Natural killer cell (primary cell): ENCODE results near the gene FHOD1. TPM values are rescaled to one million over a fixed set of nuclear protein-coding genes. Genes with fewer than 3 reads are reported as not detected.

Experiments used
- ATAC-seq, 3 donors: fragments of 150-1000 bp in 2 of 3; fragments of 200-7000 bp in 1 of 3; cut with Tn5 transposase; 1 replicate in 1 of 3; 2 replicates in 2 of 3; pipeline ENCODE4 v1.10.0; 2021; ENCODE audit warnings: mild to moderate bottlenecking in 2 of 3, moderate library complexity in 2 of 3
- DNase-seq, 2 donors: peaks; one replicate each; pipeline versions ENCODE4 v3.0.0 to v3.0.0-alpha.2; 2013 to 2021; ENCODE audit warnings: mixed read lengths in 1 of 2
- H3K27ac ChIP-seq: one replicate; pipeline ENCODE4 v1.5.1; 2013; ENCODE audit warnings: mild to moderate bottlenecking, low read length
- H3K27me3 ChIP-seq: one replicate; pipeline ENCODE4 v1.6.1; 2013; ENCODE audit warnings: low read length; ENCODE audit not compliant: control insufficient read depth, insufficient read depth
- H3K36me3 ChIP-seq: one replicate; pipeline ENCODE4 v1.6.1; 2013; ENCODE audit warnings: low read length; ENCODE audit not compliant: control insufficient read depth, insufficient read depth
- H3K4me1 ChIP-seq: one replicate; pipeline ENCODE4 v1.6.1; 2013; ENCODE audit warnings: low read length; ENCODE audit not compliant: control insufficient read depth, insufficient read depth
- H3K4me3 ChIP-seq: one replicate; pipeline ENCODE4 v1.5.1; 2013; ENCODE audit warnings: low read length
- H3K9me3 ChIP-seq: one replicate; pipeline ENCODE4 v1.6.1; 2013; ENCODE audit warnings: low read length; ENCODE audit not compliant: control insufficient read depth, insufficient read depth
- H3K27ac Mint-ChIP-seq, 2 donors: one replicate each; pipeline ENCODE4 v1.8.0; 2022; ENCODE audit warnings: mild to moderate bottlenecking in 2 of 2, mixed read lengths in 2 of 2, moderate library complexity in 1 of 2
- H3K27me3 Mint-ChIP-seq, 2 donors: one replicate each; pipeline ENCODE4 v1.8.0; 2022; ENCODE audit warnings: low read depth in 2 of 2, mixed read lengths in 2 of 2
- H3K36me3 Mint-ChIP-seq: one replicate; pipeline ENCODE4 v1.8.0; 2022; ENCODE audit warnings: mixed read lengths
- H3K4me1 Mint-ChIP-seq, 2 donors: one replicate each; pipeline ENCODE4 v1.8.0; 2022; ENCODE audit warnings: mixed read lengths in 2 of 2
- H3K4me3 Mint-ChIP-seq: one replicate; pipeline ENCODE4 v1.8.0; 2022; ENCODE audit warnings: mild to moderate bottlenecking, moderate library complexity, mixed read lengths
- H3K9me3 Mint-ChIP-seq, 2 donors: one replicate each; pipeline ENCODE4 v1.8.0; 2022; ENCODE audit warnings: mixed read lengths in 2 of 2
- CTCF ChIP-seq: fragments of 200-600 bp; IDR thresholded peaks from one replicate; pipeline ENCODE4 v1.8.0; 2022; ENCODE audit warnings: antibody characterized with exemption
- WGBS: methylation state at CpG from one replicate; pipeline ENCODE4 v1.1.7; 2013; ENCODE audit warnings: missing lambda C conversion rate; ENCODE audit not compliant: insufficient coverage; 5-methylcytosine and 5-hydroxymethylcytosine counted together
- intact Hi-C: fragments of 100-400 bp; cut with micrococcal nuclease; formaldehyde crosslinking; loops from one replicate; pipeline ENCODE4 v1.14.2; 2022
- total RNA-seq, 4 donors: library from RNA; stranded (reverse); fragments of 120-200 nt in 1 of 4; gene quantifications; one replicate each; pipeline versions ENCODE4 v1.2.3 to v1.2.4, GENCODE V29; 2013 to 2022

Gene FHOD1
- total RNA-seq, 3 donors from 2014 or later (not counting 1 experiment from before 2014, with no cell fraction given): 79.3 to 96.8 (median 89.2) TPM

DNA sequence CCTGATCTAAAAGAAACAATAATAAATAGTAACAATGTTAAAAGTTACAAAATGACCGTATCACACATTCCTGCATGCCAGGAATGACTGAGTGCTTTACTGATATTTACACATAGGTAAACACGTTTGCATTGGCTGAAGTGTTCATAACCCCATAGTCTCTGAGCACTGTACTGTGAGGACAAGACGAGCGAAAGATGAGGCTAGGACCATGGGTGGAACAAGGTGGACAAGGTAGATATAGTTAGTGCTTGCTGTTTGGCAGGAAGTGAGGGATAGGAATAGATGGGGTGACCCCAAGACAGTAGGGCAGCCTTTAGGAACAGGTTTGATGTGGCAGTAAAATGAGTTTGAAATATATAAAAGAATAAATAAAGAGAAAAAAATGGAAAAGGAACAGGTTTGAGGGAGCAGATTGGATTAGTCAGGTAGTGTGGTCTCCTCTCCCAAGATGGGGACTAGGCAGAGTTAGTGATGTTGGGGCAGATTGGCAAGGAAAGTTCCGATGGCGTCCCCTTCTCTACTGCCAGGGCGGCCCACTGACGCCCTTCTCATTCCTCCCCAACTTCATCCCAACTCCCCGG is 55.8 kb downstream of the FHOD1 start:
- no peaks in the 10 kb centered on the region for H3K9me3 ChIP-seq
- H3K27ac ChIP-seq: no peak overlapping the region
- no peaks in the 10 kb centered on the region for H3K27me3 ChIP-seq
- TF ChIP-seq CTCF: no peak
- peaks cover 25% of the 10 kb centered on the region for H3K4me1 ChIP-seq
- peak overlapping the region; percentile 25 for H3K4me3 ChIP-seq
- 27% methylated on average over 9 of the region's 9 CpGs for WGBS
- DNase-seq (no peak), ATAC-seq (no peak)
- peaks cover 28 to 46% of the 10 kb centered on the region in 2 donors for H3K4me1 Mint-ChIP-seq
- H3K27ac Mint-ChIP-seq: peak overlapping the region; percentile 75 to 86
- H3K9me3 Mint-ChIP-seq: no peaks in the 10 kb centered on the region
- H3K36me3 Mint-ChIP-seq: peaks cover 8% of the 10 kb centered on the region
- H3K27me3 Mint-ChIP-seq: no peaks in the 10 kb centered on the region
- intact Hi-C loops: no loop called here
- peaks cover 24% of the 10 kb centered on the region for H3K36me3 ChIP-seq
- H3K4me3 Mint-ChIP-seq: peak overlapping the region; percentile 92

GRCh38 chr16:67190448-67191399 is 56.6 kb downstream of the FHOD1 start:
- Mint-ChIP-seq H3K27me3 (no peaks in the 10 kb centered on the region), H3K9me3 (no peaks in the 10 kb centered on the region), H3K4me3 (peak overlapping the region; percentile 92), H3K27ac (peak overlapping the region; percentile 75 to 86), H3K36me3 (peaks cover under 1% of the 10 kb centered on the region), H3K4me1 (peaks cover 20 to 39% of the 10 kb centered on the region in 2 donors)
- H3K36me3 ChIP-seq: peaks cover 16% of the 10 kb centered on the region
- H3K4me1 ChIP-seq: peaks cover 26% of the 10 kb centered on the region
- no peak overlapping the region for H3K4me3 ChIP-seq
- H3K27me3 ChIP-seq: peaks cover 2% of the 10 kb centered on the region
- TF ChIP-seq CTCF: no peak
- DNase-seq: no peak
- WGBS: 92% methylated on average over 11 of the region's 13 CpGs
- no peaks in the 10 kb centered on the region for H3K9me3 ChIP-seq
- H3K27ac ChIP-seq: no peak overlapping the region
- intact Hi-C loops: no loop called here
- ATAC-seq: no peak

DNA sequence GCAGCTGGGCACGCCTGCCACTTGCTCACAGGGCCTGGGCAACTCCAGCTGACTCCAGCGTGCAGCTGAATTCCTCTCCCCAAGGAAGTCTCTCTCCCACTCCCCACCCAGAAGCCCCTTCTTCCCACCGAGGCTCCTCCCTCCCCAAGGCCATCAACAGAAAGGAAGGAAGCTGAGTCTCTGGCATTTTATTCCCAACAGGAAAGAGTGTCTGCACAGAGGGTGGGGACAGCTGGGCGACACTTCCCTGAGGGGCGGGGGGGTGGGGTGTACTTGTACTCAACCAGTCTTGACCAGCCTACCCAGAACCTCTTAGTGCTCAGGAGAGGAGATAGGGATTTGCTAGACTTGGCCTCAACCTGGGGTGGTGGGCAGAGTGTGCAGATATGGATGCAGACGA is 57.2 kb downstream of the FHOD1 start, which contains the start of gene EXOC3L1:
EXOC3L1 (minus strand) TSS at position 96 of the 400 bp plus-strand sequence. CDS start 460 bp downstream, outside the sequence.
- Mint-ChIP-seq H3K9me3 (no peaks in the 10 kb centered on the region), H3K27me3 (peaks cover 0 to 5% of the 10 kb centered on the region in 2 donors), H3K36me3 (no peaks in the 10 kb centered on the region), H3K27ac (no peak within 1 kb of the TSS), H3K4me3 (peak within 1 kb of the TSS; percentile 92), H3K4me1 (peaks cover 24 to 42% of the 10 kb centered on the region in 2 donors)
- ATAC-seq (no peak), DNase-seq (no peak)
- H3K9me3 ChIP-seq: no peaks in the 10 kb centered on the region
- H3K4me3 ChIP-seq: no peak within 1 kb of the TSS
- peaks cover 9% of the 10 kb centered on the region for H3K36me3 ChIP-seq
- WGBS: 69% methylated on average over 6 of the region's 6 CpGs
- peaks cover 2% of the 10 kb centered on the region for H3K27me3 ChIP-seq
- H3K4me1 ChIP-seq: peaks cover 32% of the 10 kb centered on the region
- H3K27ac ChIP-seq: no peak within 1 kb of the TSS
- intact Hi-C loops: no loop called here
- TF ChIP-seq CTCF: no peak
